HepG2 (cell line): Measurements from ENCODE around the gene TBRG1. TPM values are rescaled to one million over a fixed set of nuclear protein-coding genes. Genes with fewer than 3 reads are reported as not detected.

Source experiments
- ATAC-seq: fragments of 200-7000 bp; cut with Tn5 transposase; 3 replicates; pipeline ENCODE4 v1.9.1; 2020; ENCODE audit warnings: mild to moderate bottlenecking, moderate library complexity
- BruUV-seq: library from RNA; stranded (reverse); fragments of 400-500 nt; replicated peaks from 2 replicates; lab custom pipeline; 2021; lab: Mats Ljungman, UMichigan
- CTCF ChIA-PET: fragments of 300-600 bp; formaldehyde crosslinking; extraction: SDS; loops from one replicate; lab custom pipeline; 2021; ENCODE audit warnings: low total read pairs, inconsistent platforms, low intra/inter-chr PET ratio; lab: Yijun Ruan, JAX
- POLR2A ChIA-PET: fragments of 350-600 bp; sonication (Branson Sonifier 250); formaldehyde crosslinking; loops from one replicate; lab custom pipeline; 2020; ENCODE audit warnings: antibody characterized with exemption, inconsistent platforms; lab: Yijun Ruan, JAX
- DNase-seq: peaks from one replicate; pipeline ENCODE4 v3.0.0-alpha.2; 2015; ENCODE audit warnings: low spot score
- FAIRE-seq: peaks from 3 replicates; lab custom pipeline; 2011; peaks lifted over from hg19 to GRCh38; lab: Jason Lieb, UNC
- H2AFZ ChIP-seq: one replicate; pipeline ENCODE4 v1.6.1; 2011; ENCODE audit warnings: low read length, inconsistent platforms
- H3K27ac ChIP-seq: fragments of 300-600 bp; 3 replicates; pipeline ENCODE4 v1.8.0; 2011; ENCODE audit warnings: mixed run types, mild to moderate bottlenecking, mixed read lengths, low read length, inconsistent platforms; ENCODE audit not compliant: insufficient read depth; ENCODE audit errors: extremely low read length
- H3K27me3 ChIP-seq, 2 experiments: fragments of 200-600 bp in 1 of 2; 2 replicates in 1 of 2; 3 replicates in 1 of 2; pipeline versions ENCODE4 v1.6.0 to v1.8.0; 2011; ENCODE audit warnings: low read length in 2 of 2, mild to moderate bottlenecking in 2 of 2, moderate library complexity in 2 of 2, inconsistent platforms in 1 of 2; ENCODE audit not compliant: insufficient read depth in 2 of 2, control insufficient read depth in 1 of 2
- H3K36me3 ChIP-seq, 2 experiments: fragments of 200-600 bp in 1 of 2; replicated peaks in 1 of 2; 2 replicates in 1 of 2; 3 replicates in 1 of 2; pipeline versions ENCODE4 v1.5.1 to v1.8.0; 2011; ENCODE audit warnings: low read length in 2 of 2, inconsistent platforms in 1 of 2; ENCODE audit not compliant: insufficient read depth in 2 of 2, control insufficient read depth in 1 of 2
- H3K4me1 ChIP-seq: 2 replicates; pipeline ENCODE4 v1.5.1; 2012; ENCODE audit warnings: low read length, inconsistent platforms; ENCODE audit not compliant: insufficient read depth
- H3K4me2 ChIP-seq: 2 replicates; pipeline ENCODE4 v1.6.0; 2011; ENCODE audit warnings: low read depth, low read length, inconsistent platforms
- H3K4me3 ChIP-seq, 3 experiments: fragments of 200-600 bp in 1 of 3; sonication (generic), shearing (Covaris generic) in 1 of 3; replicated peaks in 1 of 3; 2 replicates each; pipeline ENCODE4 v1.5.1; 2011 to 2016; ENCODE audit warnings: low read length in 3 of 3, inconsistent platforms in 2 of 3, low read depth in 2 of 3, mild to moderate bottlenecking in 2 of 3, control low read depth in 1 of 3, mixed read lengths in 1 of 3; ENCODE audit not compliant: insufficient read depth in 1 of 3
- H3K79me2 ChIP-seq: one replicate; pipeline ENCODE4 v1.6.1; 2011; ENCODE audit warnings: low read length, inconsistent platforms; ENCODE audit not compliant: insufficient read depth
- H3K9ac ChIP-seq: 2 replicates; pipeline ENCODE4 v1.6.0; 2011; ENCODE audit warnings: mild to moderate bottlenecking, low read depth, low read length, inconsistent platforms; ENCODE audit not compliant: insufficient read depth
- H3K9me3 ChIP-seq: 2 replicates; pipeline ENCODE4 v1.5.1; 2012; ENCODE audit warnings: mild to moderate bottlenecking, low read length
- H4K20me1 ChIP-seq: 2 replicates; pipeline ENCODE4 v1.6.0; 2011; ENCODE audit warnings: inconsistent platforms, mild to moderate bottlenecking, low read length, moderate library complexity; ENCODE audit not compliant: insufficient read depth
- ETV5 ChIP-seq: IDR thresholded peaks from 2 replicates; pipeline ENCODE4 v1.6.1; 2018; ENCODE audit warnings: missing biosample characterization, missing genetic modification reagents, inconsistent platforms, borderline replicate concordance
- NFRKB ChIP-seq: fragments of 450-650 bp; IDR thresholded peaks from 2 replicates; pipeline ENCODE4 v1.6.1; 2017
- NR0B2 ChIP-seq: sonication (generic); formaldehyde crosslinking; IDR thresholded peaks from 2 replicates; pipeline ENCODE4 v1.4.0; 2020; ENCODE audit warnings: mild to moderate bottlenecking, missing genetic modification reagents
- PHF5A ChIP-seq: IDR thresholded peaks from one replicate; pipeline ENCODE4 v1.6.1; 2018; ENCODE audit warnings: low read depth, missing genetic modification reagents; ENCODE audit not compliant: unreplicated experiment
- RFX1 ChIP-seq: fragments of 450-650 bp; IDR thresholded peaks from 2 replicates; pipeline ENCODE4 v1.6.1; 2017
- RFX5 ChIP-seq: IDR thresholded peaks from 2 replicates; pipeline ENCODE4 v1.6.1; 2011; ENCODE audit warnings: low read depth, low read length, improper control_type of control experiment
- ZNF136 ChIP-seq: sonication (generic); formaldehyde crosslinking; IDR thresholded peaks from 2 replicates; pipeline ENCODE4 v1.8.1; 2022; ENCODE audit warnings: low read depth, mild to moderate bottlenecking, moderate library complexity, missing genetic modification reagents
- ZNF281 ChIP-seq: sonication (generic); formaldehyde crosslinking; IDR thresholded peaks from 2 replicates; pipeline ENCODE4 v1.4.0; 2020; ENCODE audit warnings: missing genetic modification reagents, borderline replicate concordance
- ZNF44 ChIP-seq: sonication (generic); formaldehyde crosslinking; IDR thresholded peaks from 2 replicates; pipeline ENCODE4 v1.5.1; 2020; ENCODE audit warnings: mild to moderate bottlenecking, missing genetic modification reagents
- ZNF558 ChIP-seq: sonication (generic); formaldehyde crosslinking; IDR thresholded peaks from 2 replicates; pipeline ENCODE4 v1.9.0; 2022; ENCODE audit warnings: mild to moderate bottlenecking, missing genetic modification reagents, borderline replicate concordance
- ZNF597 ChIP-seq: sonication (generic); formaldehyde crosslinking; IDR thresholded peaks from 2 replicates; pipeline ENCODE4 v1.5.0; 2020; ENCODE audit warnings: missing genetic modification reagents
- ZNF598 ChIP-seq: sonication (generic); formaldehyde crosslinking; IDR thresholded peaks from 2 replicates; pipeline ENCODE4 v1.5.1; 2020; ENCODE audit warnings: mild to moderate bottlenecking, missing genetic modification reagents, borderline replicate concordance
- WGBS: methylation state at CpG from one replicate; pipeline ENCODE4 v1.1.6; 2017; ENCODE audit warnings: low lambda C conversion rate; 5-methylcytosine and 5-hydroxymethylcytosine counted together
- in situ Hi-C: cut with HindIII; loops from 2 replicates; pipeline ENCODE4 v1.10.0; 2017; ENCODE audit warnings: low pct_unique_long_range_greater_than_20kb; ENCODE audit not compliant: extremely low pct_ligation_motif_present
- intact Hi-C: fragments of 100-400 bp; cut with micrococcal nuclease; formaldehyde crosslinking; loops from one replicate; pipeline ENCODE4 v1.10.0; 2022; ENCODE audit not compliant: unreplicated experiment
- polyA plus RNA-seq, 8 experiments: library from polyadenylated mRNA; depleted of rRNA in 3 of 8; stranded (reverse) in 7 of 8; unstranded in 1 of 8; fragments of >200 nt; fragmentation: Illumina TruSeq in 4 of 8; extraction: Trizol in 4 of 8; gene quantifications; 2 replicates each; pipeline versions ENCODE4 v1.2.1 to v1.2.3, GENCODE V29; 2011 to 2016; ENCODE audit warnings: low read depth in 4 of 8, missing spikeins in 1 of 8, mixed read lengths in 1 of 8; ENCODE audit not compliant: insufficient read depth in 1 of 8
- total RNA-seq, 5 experiments: library from RNA; depleted of rRNA; stranded (reverse); fragments of >200 nt; fragmentation: Illumina TruSeq; extraction: Trizol; gene quantifications; 2 replicates each; pipeline ENCODE4 v1.2.3, GENCODE V29; 2016; ENCODE audit warnings: low read depth in 1 of 5

The TBRG1 gene
- total and polyA plus RNA-seq, 2 of the 13 experiments (the other 11 are each of a cell fraction or from before 2014, with no cell fraction given): 21.7 to 25.6 TPM

GRCh38 chr11:124662106-124662505, 39.4 kb downstream of the TBRG1 start:
- in situ Hi-C loops: no loop called here
- Histone ChIP-seq H3K4me3 (no peak overlapping the region), H3K9me3 (no peaks in the 10 kb centered on the region), H4K20me1 (no peaks in the 10 kb centered on the region), H2AFZ (no peak overlapping the region), H3K4me2 (no peak overlapping the region), H3K9ac (no peak overlapping the region), H3K27ac (no peak overlapping the region), H3K36me3 (no peaks in the 10 kb centered on the region), H3K4me1 (no peaks in the 10 kb centered on the region), H3K79me2 (no peaks in the 10 kb centered on the region), H3K27me3 (no peaks in the 10 kb centered on the region)
- CTCF ChIA-PET: no interaction called here
- no peak for FAIRE-seq
- no peak for ATAC-seq
- no TSS peak for BruUV-seq
- DNase-seq: no peak
- WGBS: 79% methylated on average over 4 of the region's 4 CpGs
- no peak for TF ChIP-seq RFX1
- TF ChIP-seq ZNF597 (CRISPR knock-in tag): no peak
- no peak for TF ChIP-seq ZNF136 (CRISPR knock-in tag)
- TF ChIP-seq ZNF558 (CRISPR knock-in tag): no peak
- no peak for TF ChIP-seq PHF5A (CRISPR knock-in tag)
- TF ChIP-seq ZNF44 (CRISPR knock-in tag): no peak
- no peak for TF ChIP-seq ZNF281 (CRISPR knock-in tag)
- no peak for TF ChIP-seq ETV5 (CRISPR knock-in tag)
- TF ChIP-seq RFX5: no peak
- TF ChIP-seq NFRKB: no peak
- TF ChIP-seq ZNF598 (CRISPR knock-in tag): no peak
- no peak for TF ChIP-seq NR0B2
- TF ChIP-seq, all 625 proteins: peak for 0
- POLR2A ChIA-PET: no interaction called here
- intact Hi-C loops: no loop called here
